C1 segment of cervical spinal cord (tissue), 14 donors: ENCODE results near the gene MS4A8.

Experiments
- DNase-seq, 14 donors: peaks; one replicate each; lab custom pipeline; 2025; lab: John Stamatoyannopoulos, UW

MS4A8 gene

GRCh38 chr11:60762851-60763691 is 63.7 kb downstream of the MS4A8 start:
- no peak for DNase-seq

GRCh38 chr11:60763692-60764369 is 64.4 kb downstream of the MS4A8 start:
- DNase-seq: no peak

- no peak for DNase-seq
These were observed 65.5 kb downstream of the MS4A8 start for GRCh38 chr11:60764879-60765278.

- DNase-seq: no peak
These were observed 65.9 kb downstream of the MS4A8 start for GRCh38 chr11:60765355-60765754.
